Spleen (tissue), 11 donors: ENCODE measurements around the gene LRMDA. TPM values are rescaled to one million over a fixed set of nuclear protein-coding genes. Genes with fewer than 3 reads are reported as not detected.

ENCODE experiments used
- DNase-seq: peaks from one replicate; pipeline ENCODE4 v3.0.0-alpha.2; 2020
- H3K27ac ChIP-seq, 8 donors: fragments of 200-600 bp; sonication (generic) in 7 of 8; 1 replicate in 4 of 8; 2 replicates in 4 of 8; pipeline versions ENCODE4 v1.5.0 to v1.8.0; 2016 to 2021; ENCODE audit warnings: inconsistent platforms in 4 of 8, mild to moderate bottlenecking in 4 of 8, moderate library complexity in 1 of 8
- H3K27me3 ChIP-seq, 7 donors: fragments of 200-600 bp; sonication (generic) in 6 of 7; replicated peaks in 1 of 7; 1 replicate in 4 of 7; 2 replicates in 3 of 7; pipeline versions ENCODE4 v1.5.0 to v1.8.0; 2016 to 2021; ENCODE audit warnings: inconsistent platforms in 3 of 7, mild to moderate bottlenecking in 1 of 7
- H3K36me3 ChIP-seq, 6 donors: fragments of 200-600 bp; sonication (generic) in 5 of 6; 1 replicate in 4 of 6; 2 replicates in 2 of 6; pipeline versions ENCODE4 v1.5.0 to v1.8.0; 2016 to 2021; ENCODE audit warnings: inconsistent platforms in 2 of 6
- H3K4me1 ChIP-seq, 6 donors: fragments of 200-600 bp; sonication (generic) in 5 of 6; 1 replicate in 3 of 6; 2 replicates in 3 of 6; pipeline versions ENCODE4 v1.5.0 to v1.8.0; 2016 to 2021; ENCODE audit warnings: inconsistent platforms in 3 of 6
- H3K4me3 ChIP-seq, 8 donors: fragments of 200-600 bp; sonication (generic) in 7 of 8; 1 replicate in 4 of 8; 2 replicates in 4 of 8; pipeline versions ENCODE4 v1.5.0 to v1.8.0; 2016 to 2021; ENCODE audit warnings: inconsistent platforms in 4 of 8, mild to moderate bottlenecking in 4 of 8, moderate library complexity in 2 of 8
- H3K9me3 ChIP-seq, 8 donors: fragments of 200-600 bp; sonication (generic) in 7 of 8; 1 replicate in 4 of 8; 2 replicates in 4 of 8; pipeline versions ENCODE4 v1.5.0 to v1.8.0; 2016 to 2021; ENCODE audit warnings: inconsistent platforms in 4 of 8
- CTCF ChIP-seq, 11 experiments: fragments of 200-600 bp in 7 of 11; fragments of 450-650 bp in 4 of 11; sonication (generic) in 4 of 11; IDR thresholded peaks in 8 of 11; conservative IDR thresholded peaks in 3 of 11; 1 replicate in 7 of 11; 2 replicates in 4 of 11; pipeline versions ENCODE4 v1.4.0 to v1.8.0; 2016 to 2021; ENCODE audit warnings: antibody characterized with exemption in 11 of 11, inconsistent platforms in 4 of 11, mild to moderate bottlenecking in 1 of 11
- POLR2A ChIP-seq, 3 donors: fragments of 450-650 bp; IDR thresholded peaks; one replicate each; pipeline ENCODE4 v1.5.1; 2017; ENCODE audit warnings: antibody characterized with exemption in 3 of 3, mild to moderate bottlenecking in 1 of 3
- POLR2AphosphoS5 ChIP-seq, 3 donors: sonication (generic); formaldehyde crosslinking; IDR thresholded peaks; one replicate each; pipeline ENCODE4 v1.5.1; 2017; ENCODE audit warnings: antibody characterized with exemption in 3 of 3
- WGBS, 5 donors: extraction: QIAGEN DNeasy Blood & Tissue Kit in 3 of 5; methylation state at CpG; one replicate each; pipeline versions ENCODE4 v1.1.5 to v1.1.7; 2013 to 2018; 5-methylcytosine and 5-hydroxymethylcytosine counted together
- intact Hi-C: fragments of 100-400 bp; cut with DNase I; formaldehyde crosslinking; loops from one replicate; pipeline ENCODE4 v1.15.0; 2023; ENCODE audit warnings: low total_unique reads
- polyA plus RNA-seq, 3 donors: library from polyadenylated mRNA; stranded (reverse); fragments of 200-250 nt; gene quantifications; one replicate each; pipeline ENCODE4 v1.2.1, GENCODE V29; 2013
- total RNA-seq, 7 donors: library from RNA; depleted of rRNA in 3 of 7; stranded (reverse); fragments of >200 nt in 3 of 7; fragmentation: NEBNext Ultra II Directional in 4 of 7; extraction: Animal tissue kit (Norgen Biotek cat#: 25700) in 4 of 7; gene quantifications; one replicate each; pipeline versions ENCODE4 v1.1.0 to v1.2.1, GENCODE V29; 2016 to 2021
- donor health status: healthy with polysubstance abuse.
- donor health status: DM: no; HTN: no; CAD: no; lungs with moderate emphysema.
- donor health status: DM: no; HTN: no; CAD: no.
- donor health status: Bipolar disorder and iron deficiency.
- donor health status: healthy.
- donor health status: DM: no; HTN: no; CAD: no.
- donor health status: DM: yes; HTN: yes; CAD: no.

LRMDA gene
- total and polyA plus RNA-seq, 10 donors: 7.3 to 46.6 (median 28.2) TPM

DNA sequence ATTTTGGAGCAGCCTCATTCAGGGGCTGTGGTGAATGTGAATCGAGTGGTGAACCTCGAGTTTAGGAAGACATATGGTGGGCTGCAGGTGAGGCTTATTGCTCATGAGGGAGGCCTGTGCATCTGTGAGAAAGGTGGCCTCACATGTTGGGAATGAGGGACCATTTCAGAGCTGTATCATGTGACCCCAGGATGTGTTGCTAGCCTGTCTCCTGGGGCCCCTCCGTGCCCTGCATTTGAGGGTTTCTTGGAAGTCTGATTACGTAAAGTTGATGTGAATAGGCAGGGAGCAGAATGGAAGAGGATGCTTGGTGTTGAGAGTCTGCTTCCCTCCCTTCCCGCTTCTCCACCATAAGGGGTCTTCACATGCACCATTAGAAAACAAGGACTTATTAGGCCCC, 569.1 kb downstream of the LRMDA start:
- Histone ChIP-seq H3K4me3 (no peak overlapping the region), H3K36me3 (no peaks in the 10 kb centered on the region), H3K4me1 (no peaks in the 10 kb centered on the region), H3K27ac (no peak overlapping the region), H3K9me3 (no peaks in the 10 kb centered on the region), H3K27me3 (no peaks in the 10 kb centered on the region)
- no peak for DNase-seq
- intact Hi-C loops: no loop called here
- 80 to 95% (median 87%) methylated on average over 5 of the region's 5 CpGs for WGBS, 5 donors
- TF ChIP-seq CTCF (IDR thresholded peaks at IDR 0.05 in 8 of 11, conservative IDR thresholded peaks at IDR 0.05 in 3 of 11) (no peak), POLR2A (IDR thresholded peaks at IDR 0.05) (no peak), POLR2AphosphoS5 (IDR thresholded peaks at IDR 0.05) (no peak)

DNA sequence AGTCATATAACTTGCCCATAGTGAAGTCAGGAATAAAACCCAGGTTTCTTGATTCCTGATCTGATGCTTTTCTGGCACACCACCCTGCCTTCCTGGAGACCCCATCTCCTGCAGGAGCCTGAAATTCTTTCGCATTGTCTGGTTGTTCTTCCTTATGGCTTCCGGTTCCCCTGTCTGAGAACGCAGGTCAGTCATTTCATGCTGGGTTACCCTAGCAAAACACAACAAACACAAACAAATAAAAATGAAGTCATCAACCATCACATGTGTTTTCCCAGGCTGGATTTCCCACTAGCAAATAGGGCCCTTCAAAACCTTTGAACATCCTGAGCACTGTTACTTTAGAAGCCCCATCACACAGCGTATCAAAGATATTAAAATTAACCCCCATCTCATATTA, 569.6 kb downstream of the LRMDA start:
- no peaks in the 10 kb centered on the region for H3K27me3 ChIP-seq
- intact Hi-C loops: no loop called here
- no peak overlapping the region for H3K4me3 ChIP-seq
- no peaks in the 10 kb centered on the region for H3K9me3 ChIP-seq
- no peak overlapping the region for H3K27ac ChIP-seq
- WGBS, 5 donors: 91 to 97% (median 95%) methylated on average over 4 of the region's 4 CpGs
- no peak for TF ChIP-seq POLR2A (IDR thresholded peaks at IDR 0.05)
- DNase-seq: no peak
- no peaks in the 10 kb centered on the region for H3K36me3 ChIP-seq
- no peaks in the 10 kb centered on the region for H3K4me1 ChIP-seq

DNA sequence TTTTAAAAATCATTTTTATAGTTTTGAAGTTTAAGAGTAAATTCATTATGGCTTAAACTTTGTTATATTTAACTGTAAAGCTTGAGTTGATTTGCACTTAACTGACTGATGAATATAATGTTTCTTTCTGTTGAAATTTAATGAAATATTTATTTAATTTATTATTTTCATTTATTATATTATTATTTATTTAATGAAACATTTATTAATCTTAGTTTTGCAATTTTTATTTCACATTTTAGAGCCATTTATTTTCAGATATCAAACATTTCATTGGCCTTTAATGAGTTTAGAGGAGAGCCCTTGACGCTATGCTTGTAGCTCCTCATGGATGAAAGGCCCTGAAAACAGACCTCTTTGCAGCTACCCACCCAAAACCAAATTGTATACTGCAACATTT, 570.0 kb downstream of the LRMDA start:
- 85 to 100% (median 93%) methylated on average over 1 of the region's 1 CpG for WGBS, 5 donors
- DNase-seq: no peak

DNA sequence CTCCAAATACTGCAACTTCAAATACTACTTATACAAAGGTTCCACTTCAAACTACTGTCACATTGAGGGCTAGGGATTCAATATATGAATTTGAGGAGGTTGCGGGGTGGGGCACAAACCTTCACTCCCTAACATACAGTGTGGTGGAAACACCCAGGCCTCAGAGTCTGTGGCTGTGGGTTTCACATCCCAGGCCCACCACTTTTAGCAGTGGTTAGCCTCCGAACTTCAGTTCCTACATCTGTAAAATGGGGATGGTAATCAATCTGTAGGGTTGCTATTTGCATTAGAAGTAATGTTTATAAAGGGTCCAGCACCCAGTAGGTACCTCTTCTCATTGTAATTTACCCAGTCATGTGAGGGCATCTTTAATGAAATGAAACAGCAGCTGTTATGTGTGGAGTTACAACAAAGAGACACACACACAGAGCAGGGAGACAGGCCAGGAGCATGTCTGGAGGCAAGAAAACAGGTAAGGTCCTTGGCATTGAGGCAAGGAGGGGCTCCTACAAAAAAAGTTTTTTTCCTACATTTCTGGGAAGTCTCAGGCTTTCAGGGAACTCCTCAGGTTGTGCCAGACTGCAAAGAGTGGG, 570.9 kb downstream of the LRMDA start:
- intact Hi-C loops: no loop called here
- H3K27me3 ChIP-seq: no peaks in the 10 kb centered on the region
- H3K9me3 ChIP-seq: no peaks in the 10 kb centered on the region
- TF ChIP-seq POLR2A (IDR thresholded peaks at IDR 0.05) (no peak), POLR2AphosphoS5 (IDR thresholded peaks at IDR 0.05) (no peak), CTCF (IDR thresholded peaks at IDR 0.05 in 8 of 11, conservative IDR thresholded peaks at IDR 0.05 in 3 of 11) (no peak)
- no peaks in the 10 kb centered on the region for H3K36me3 ChIP-seq
- no peak for DNase-seq
- H3K4me1 ChIP-seq: no peaks in the 10 kb centered on the region
- H3K27ac ChIP-seq: no peak overlapping the region
- no peak overlapping the region for H3K4me3 ChIP-seq
- 50 to 90% (median 83%) methylated on average over 2 of the region's 2 CpGs for whole genome bisulfite sequencing, 5 donors

More for the DNA sequence above, 570.0 kb downstream of the LRMDA start:
- H3K9me3 ChIP-seq: no peaks in the 10 kb centered on the region
- no peaks in the 10 kb centered on the region for H3K36me3 ChIP-seq
- no peaks in the 10 kb centered on the region for H3K4me1 ChIP-seq
- H3K27ac ChIP-seq: no peak overlapping the region
- H3K27me3 ChIP-seq: no peaks in the 10 kb centered on the region
- intact Hi-C loops: no loop called here
- H3K4me3 ChIP-seq: no peak overlapping the region
- TF ChIP-seq CTCF (IDR thresholded peaks at IDR 0.05 in 8 of 11, conservative IDR thresholded peaks at IDR 0.05 in 3 of 11) (no peak), POLR2A (IDR thresholded peaks at IDR 0.05) (no peak), POLR2AphosphoS5 (IDR thresholded peaks at IDR 0.05) (no peak)
